A673 (cell line): Measurements from ENCODE around the gene SSH2. TPM values are rescaled to one million over a fixed set of nuclear protein-coding genes. Genes with fewer than 3 reads are reported as not detected.

ENCODE experiments used
- BruUV-seq: library from RNA; stranded (reverse); fragments of 400-500 nt; replicated peaks from 2 replicates; lab custom pipeline; 2021; lab: Mats Ljungman, UMichigan
- CTCF ChIA-PET: fragments of 300-600 bp; sonication (Branson Sonifier 250); formaldehyde crosslinking; loops from one replicate; lab custom pipeline; 2022; ENCODE audit warnings: antibody characterized with exemption; lab: Charles Lee
- POLR2A ChIA-PET: fragments of 300-600 bp; sonication (Branson Sonifier 250); formaldehyde crosslinking; loops from one replicate; lab custom pipeline; 2022; ENCODE audit warnings: antibody characterized with exemption; ENCODE audit not compliant: low non-redundant PET; lab: Charles Lee
- DNase-seq: peaks from one replicate; pipeline ENCODE4 v3.0.0-alpha.2; 2015; ENCODE audit warnings: low spot score
- H3K27ac ChIP-seq: fragments of 200-600 bp; sonication (generic); 2 replicates; pipeline ENCODE4 v1.5.1; 2016; ENCODE audit warnings: mixed run types, low read depth, mild to moderate bottlenecking, mixed read lengths, antibody characterized with exemption, low read length; ENCODE audit not compliant: poor library complexity, severe bottlenecking
- H3K27me3 ChIP-seq: fragments of 200-600 bp; sonication (generic); replicated peaks from 2 replicates; pipeline ENCODE4 v1.6.1; 2017; ENCODE audit warnings: mixed run types, low read depth, mild to moderate bottlenecking, mixed read lengths, antibody characterized with exemption, low read length; ENCODE audit not compliant: insufficient read depth, poor library complexity
- H3K36me3 ChIP-seq: fragments of 200-600 bp; sonication (generic); 2 replicates; pipeline ENCODE4 v1.6.1; 2016; ENCODE audit warnings: mixed run types, mild to moderate bottlenecking, mixed read lengths, antibody characterized with exemption, low read length; ENCODE audit not compliant: insufficient read depth, poor library complexity, severe bottlenecking
- H3K4me1 ChIP-seq: fragments of 200-600 bp; sonication (generic); 2 replicates; pipeline ENCODE4 v1.6.1; 2017; ENCODE audit warnings: mixed run types, mild to moderate bottlenecking, mixed read lengths, antibody characterized with exemption, low read length; ENCODE audit not compliant: insufficient read depth, poor library complexity, severe bottlenecking
- H3K4me3 ChIP-seq: fragments of 200-600 bp; sonication (generic); 2 replicates; pipeline ENCODE4 v1.5.1; 2016; ENCODE audit warnings: low read depth, mixed run types, mild to moderate bottlenecking, mixed read lengths, low read length; ENCODE audit not compliant: poor library complexity, severe bottlenecking
- H3K9me3 ChIP-seq: fragments of 200-600 bp; sonication (generic); 2 replicates; pipeline ENCODE4 v1.6.1; 2016; ENCODE audit warnings: mixed run types, low read depth, mild to moderate bottlenecking, mixed read lengths, antibody characterized with exemption, low read length; ENCODE audit not compliant: poor library complexity, severe bottlenecking
- EZH2 ChIP-seq: fragments of 200-600 bp; sonication (generic); IDR thresholded peaks from 2 replicates; pipeline ENCODE4 v1.6.1; 2017; ENCODE audit warnings: borderline replicate concordance, low read depth, mild to moderate bottlenecking, mixed read lengths, antibody characterized with exemption, low read length; ENCODE audit not compliant: poor library complexity, severe bottlenecking
- intact Hi-C: fragments of 100-400 bp; cut with micrococcal nuclease; formaldehyde crosslinking; loops from one replicate; pipeline ENCODE4 v1.10.0; 2022; ENCODE audit not compliant: unreplicated experiment
- total RNA-seq: library from RNA; stranded (reverse); gene quantifications from 2 replicates; pipeline ENCODE4 v1.2.3, GENCODE V29; 2021
- TF ChIP-seq, protein P1 (sequence below): fragments of 300-800, 200-600 bp; sonication (generic); conservative IDR thresholded peaks from 2 replicates; pipeline ENCODE4 v1.5.1; 2017; ENCODE audit warnings: low read depth, mild to moderate bottlenecking, antibody characterized with exemption, low read length, moderate library complexity, mixed read lengths

The SSH2 gene
- total RNA-seq, 1 experiment from 2014 or later, result 75.5 TPM

DNA sequence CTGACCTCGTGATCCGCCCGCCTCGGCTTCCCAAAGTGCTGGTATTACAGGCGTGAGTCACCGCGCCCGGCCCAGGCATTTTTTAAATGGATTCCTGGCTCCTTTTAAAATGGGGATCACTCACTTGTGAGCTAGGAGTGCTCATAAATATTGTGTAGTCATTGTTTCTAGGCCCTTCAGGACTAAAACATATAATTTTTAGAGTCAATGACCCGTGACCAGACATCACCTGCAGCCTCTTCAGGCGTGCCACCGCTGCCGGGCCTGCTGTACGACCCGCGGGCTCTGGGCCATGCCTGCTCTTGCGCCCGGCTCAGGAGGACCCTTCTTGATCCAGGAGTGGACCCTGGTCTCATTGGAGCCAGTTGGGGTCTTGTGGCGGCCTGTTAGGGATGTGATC is 42.2 kb upstream of the SSH2 start:
- H3K4me3 ChIP-seq, result no peak overlapping the region
- no peak for DNase-seq
- ChIA-PET POLR2A (no interaction called here), CTCF (no interaction called here)
- no peaks in the 10 kb centered on the region for H3K36me3 ChIP-seq
- no peak overlapping the region for H3K27ac ChIP-seq
- no peaks in the 10 kb centered on the region for H3K9me3 ChIP-seq
- intact Hi-C loops, result no loop called here
- no peaks in the 10 kb centered on the region for H3K4me1 ChIP-seq
- no TSS peak for BruUV-seq
- no peak for TF ChIP-seq EZH2
- TF ChIP-seq, protein P1, sequence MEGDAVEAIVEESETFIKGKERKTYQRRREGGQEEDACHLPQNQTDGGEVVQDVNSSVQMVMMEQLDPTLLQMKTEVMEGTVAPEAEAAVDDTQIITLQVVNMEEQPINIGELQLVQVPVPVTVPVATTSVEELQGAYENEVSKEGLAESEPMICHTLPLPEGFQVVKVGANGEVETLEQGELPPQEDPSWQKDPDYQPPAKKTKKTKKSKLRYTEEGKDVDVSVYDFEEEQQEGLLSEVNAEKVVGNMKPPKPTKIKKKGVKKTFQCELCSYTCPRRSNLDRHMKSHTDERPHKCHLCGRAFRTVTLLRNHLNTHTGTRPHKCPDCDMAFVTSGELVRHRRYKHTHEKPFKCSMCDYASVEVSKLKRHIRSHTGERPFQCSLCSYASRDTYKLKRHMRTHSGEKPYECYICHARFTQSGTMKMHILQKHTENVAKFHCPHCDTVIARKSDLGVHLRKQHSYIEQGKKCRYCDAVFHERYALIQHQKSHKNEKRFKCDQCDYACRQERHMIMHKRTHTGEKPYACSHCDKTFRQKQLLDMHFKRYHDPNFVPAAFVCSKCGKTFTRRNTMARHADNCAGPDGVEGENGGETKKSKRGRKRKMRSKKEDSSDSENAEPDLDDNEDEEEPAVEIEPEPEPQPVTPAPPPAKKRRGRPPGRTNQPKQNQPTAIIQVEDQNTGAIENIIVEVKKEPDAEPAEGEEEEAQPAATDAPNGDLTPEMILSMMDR, result no peak
- no peaks in the 10 kb centered on the region for H3K27me3 ChIP-seq

DNA sequence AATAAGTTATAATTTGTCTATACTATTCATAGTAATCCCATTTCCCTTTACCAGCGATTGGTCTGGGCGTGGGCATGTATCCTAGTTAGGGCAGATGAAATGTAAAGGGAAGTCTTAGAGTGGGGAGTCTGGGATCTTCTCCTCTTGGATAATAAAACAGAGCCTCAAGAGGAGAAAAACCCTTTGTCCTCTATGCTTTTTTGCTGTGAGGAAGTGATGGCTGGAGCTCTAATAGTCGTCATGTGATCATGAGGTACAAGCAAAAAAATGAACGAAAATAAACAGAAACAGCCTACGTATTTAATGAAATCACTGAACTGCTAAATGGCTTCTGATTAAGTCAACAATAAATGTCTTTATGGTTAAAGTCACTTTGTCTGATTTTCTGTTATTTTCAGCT is 38.2 kb upstream of the SSH2 start:
- intact Hi-C loops, result no loop called here
- POLR2A ChIA-PET, result no interaction called here
- H3K9me3 ChIP-seq, result no peaks in the 10 kb centered on the region
- H3K36me3 ChIP-seq, result no peaks in the 10 kb centered on the region
- BruUV-seq, result no TSS peak
- TF ChIP-seq, protein P1, result no peak
- TF ChIP-seq EZH2, result no peak
- H3K4me3 ChIP-seq, result no peak overlapping the region
- CTCF ChIA-PET, result no interaction called here
- H3K27me3 ChIP-seq, result no peaks in the 10 kb centered on the region
- no peak overlapping the region for H3K27ac ChIP-seq
- DNase-seq, result no peak
- no peaks in the 10 kb centered on the region for H3K4me1 ChIP-seq

DNA sequence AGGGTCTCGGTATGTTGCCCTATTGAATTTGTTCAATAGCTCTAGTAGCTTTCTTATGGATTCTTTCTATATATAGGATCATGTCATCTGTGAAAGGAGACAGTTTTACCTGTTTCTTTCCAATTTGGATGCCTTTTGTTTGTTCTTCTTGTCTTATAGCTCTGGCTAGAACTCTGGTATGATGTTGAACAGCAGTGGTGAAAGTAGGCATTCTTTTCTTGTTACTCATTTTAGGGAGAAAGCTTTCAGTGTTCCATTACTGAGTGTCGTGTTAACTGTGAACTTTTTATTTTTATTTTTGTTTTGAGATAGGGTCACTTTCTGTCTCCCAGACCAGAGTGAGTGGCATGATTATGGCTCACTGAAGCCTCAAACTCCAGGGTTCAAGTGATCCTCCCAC is 32.6 kb upstream of the SSH2 start:
- intact Hi-C loops, result no loop called here
- H3K36me3 ChIP-seq, result no peaks in the 10 kb centered on the region
- ChIA-PET CTCF (no interaction called here), POLR2A (no interaction called here)
- H3K4me3 ChIP-seq, result no peak overlapping the region
- H3K27me3 ChIP-seq, result no peaks in the 10 kb centered on the region
- BruUV-seq, result no TSS peak
- DNase-seq, result no peak
- H3K4me1 ChIP-seq, result no peaks in the 10 kb centered on the region
- no peaks in the 10 kb centered on the region for H3K9me3 ChIP-seq
- H3K27ac ChIP-seq, result no peak overlapping the region
- TF ChIP-seq, protein P1, result no peak
